ENCODE results near the gene LZIC. TPM values are rescaled to one million over a fixed set of nuclear protein-coding genes. Genes with fewer than 3 reads are reported as not detected.

The LZIC gene
- total and polyA plus RNA-seq, 2 of the 8 experiments (the other 6 are each of a cell fraction or from before 2014, with no cell fraction given) = 4.8 to 20.3 TPM

- CTCF ChIA-PET (ENCODE audit: partially characterized antibody) = interaction anchor here (1.1 to 2.8 kb wide), 3 partner anchors 9 to 192 kb away, joined by 4 to 16 read pairs (median 5); no protein-coding TSS in a partner anchor
- H2AK5ac ChIP-seq (ENCODE audit: low read depth, low read length) = no peak overlapping the region
- no peak overlapping the region for H3K14ac ChIP-seq (ENCODE audit: insufficient read length)
- DNase-seq (ENCODE audit: low read depth in 1 of 2, low spot score in 2 of 2) (no peak), FAIRE-seq (no peak)
- no peak overlapping the region for H2AFZ ChIP-seq (ENCODE audit: low read length)
- POLR2A ChIA-PET (ENCODE audit: partially characterized antibody) = interaction anchor here (1.7 kb wide), 1 partner anchor 17 kb away, joined by 6 read pairs; the partner anchor contains the start of genes LZIC and NMNAT1
- H3K4me2 ChIP-seq (ENCODE audit: insufficient read depth in 1 of 2, low read depth in 2 of 2, low read length in 2 of 2) = no peak overlapping the region
- no peak overlapping the region for H2BK120ac ChIP-seq (replicated peaks; ENCODE audit: low read depth, low read length)
- no peak for TF ChIP-seq KDM1A (IDR thresholded peaks at IDR 0.05; ENCODE audit: borderline replicate concordance, low read length)
- TF ChIP-seq SRF (IDR thresholded peaks at IDR 0.05; ENCODE audit: low read depth, low read length) = no peak
- no peak for TF ChIP-seq CBX5 (IDR thresholded peaks at IDR 0.05; ENCODE audit: low read depth, low read length)
- TF ChIP-seq SIN3A (conservative IDR thresholded peaks at IDR 0.05 in 1 of 2, IDR thresholded peaks at IDR 0.05 in 1 of 2; ENCODE audit: low read depth in 1 of 2, low read length in 2 of 2) = no peak
- H3K36me3 ChIP-seq (ENCODE audit: control insufficient read depth in 2 of 4, insufficient read depth in 4 of 4, low read length in 3 of 4) = no peaks in the 10 kb centered on the region
- H3K23me2 ChIP-seq (ENCODE audit: low read depth, low read length) = no peaks in the 10 kb centered on the region
- no peak overlapping the region for H3K23ac ChIP-seq (ENCODE audit: insufficient read length)
- no peaks in the 10 kb centered on the region for H3K27me3 ChIP-seq (replicated peaks in 1 of 4; ENCODE audit: control insufficient read depth in 3 of 4, extremely low read depth in 1 of 4, insufficient read depth in 3 of 4, low read length in 3 of 4)
- H3K56ac ChIP-seq (replicated peaks; ENCODE audit: insufficient read length, low read depth, low read length) = no peak overlapping the region
- 96% methylated on average over 4 of the region's 4 CpGs; no CpG with 5 or more reads in 1 of the 2 experiments for WGBS, 2 experiments (ENCODE audit: extremely low coverage in 1 of 2, insufficient coverage in 1 of 2, insufficient read length in 1 of 2, insufficient replicate concordance in 2 of 2, low coverage in 1 of 2, low lambda C conversion rate in 2 of 2, missing lambda C conversion rate in 1 of 2)
- no peak overlapping the region for H3K4me3 ChIP-seq (ENCODE audit: extremely low read depth in 1 of 4, insufficient read depth in 2 of 4, low read depth in 3 of 4, low read length in 4 of 4)
- no peak overlapping the region for H4K91ac ChIP-seq (replicated peaks; ENCODE audit: insufficient read length, low read length)
- H4K8ac ChIP-seq (ENCODE audit: extremely low read depth, insufficient read depth, low read length) = no peak overlapping the region
- no peaks in the 10 kb centered on the region for H3K79me1 ChIP-seq (ENCODE audit: low read depth, low read length)
- H2BK5ac ChIP-seq (ENCODE audit: low read depth, low read length) = no peak overlapping the region
- H3K9ac ChIP-seq (replicated peaks in 1 of 4; ENCODE audit: extremely low read depth in 1 of 4, low read depth in 3 of 4, low read length in 3 of 4) = no peak overlapping the region
- no peak overlapping the region for H4K5ac ChIP-seq (ENCODE audit: insufficient read length, low read depth, low read length)
- peaks cover 0 to 9% (median 3%) of the 10 kb centered on the region in 4 experiments; a peak in 4 of 7 replicates for H3K4me1 ChIP-seq (replicated peaks in 1 of 4; ENCODE audit: control insufficient read depth in 3 of 4, insufficient read depth in 4 of 4, low read length in 3 of 4)
- no peak overlapping the region for H2BK15ac ChIP-seq (ENCODE audit: low read length)
- no peak overlapping the region for H2BK12ac ChIP-seq (ENCODE audit: low read depth, low read length)
- H2BK20ac ChIP-seq (ENCODE audit: low read length) = no peak overlapping the region
- H3K4ac ChIP-seq (replicated peaks; ENCODE audit: insufficient read length, low read depth, low read length) = no peak overlapping the region
- H3K18ac ChIP-seq (ENCODE audit: extremely low read depth, low read length) = no peak overlapping the region
- no peak overlapping the region for H3K27ac ChIP-seq (ENCODE audit: low read depth, low read length)
- no peaks in the 10 kb centered on the region for H3K79me2 ChIP-seq (ENCODE audit: control insufficient read depth in 1 of 2, insufficient read depth in 2 of 2, low read length in 2 of 2)
- no peaks in the 10 kb centered on the region for H4K20me1 ChIP-seq (replicated peaks in 1 of 2; ENCODE audit: control insufficient read depth in 1 of 2, insufficient read depth in 2 of 2, low read length in 2 of 2)
- H3K9me3 ChIP-seq (ENCODE audit: insufficient read depth in 2 of 2, low read depth in 1 of 2, low read length in 1 of 2) = no peaks in the 10 kb centered on the region
These were observed 16.8 kb upstream of the LZIC start for GRCh38 chr1:9960011-9960410.
